GM10266 (cell line): ENCODE results near the gene SLC25A13.

Experiments
- DNase-seq: peaks from one replicate; pipeline ENCODE4 v3.0.0; 2012; ENCODE audit errors: extremely low spot score
- CTCF ChIP-seq: IDR thresholded peaks from 2 replicates; pipeline ENCODE4 v1.5.1; 2012; ENCODE audit warnings: mild to moderate bottlenecking, low read depth; ENCODE audit not compliant: control insufficient read depth, insufficient read depth; ENCODE audit errors: missing control alignments

The SLC25A13 gene

GRCh38 chr7:96182424-96183158 is 139.3 kb downstream of the SLC25A13 start:
- no peak for DNase-seq
- TF ChIP-seq CTCF = no peak

- DNase-seq = no peak
- no peak for TF ChIP-seq CTCF
Measured at GRCh38 chr7:96181174-96181573, 140.7 kb downstream of the SLC25A13 start.

- TF ChIP-seq CTCF = no peak
- no peak for DNase-seq
Measured at GRCh38 chr7:96179837-96180236, 142.1 kb downstream of the SLC25A13 start.

GRCh38 chr7:96179341-96179740 is 142.6 kb downstream of the SLC25A13 start:
- DNase-seq = no peak
- TF ChIP-seq CTCF = no peak

- DNase-seq = no peak
- TF ChIP-seq CTCF = no peak
Measured at GRCh38 chr7:96178581-96178980, 143.3 kb downstream of the SLC25A13 start.

- no peak for DNase-seq
- no peak for TF ChIP-seq CTCF
Measured at GRCh38 chr7:96177353-96177752, 144.5 kb downstream of the SLC25A13 start.

- no peak for DNase-seq
- TF ChIP-seq CTCF = no peak
Measured at GRCh38 chr7:96174812-96175211, 147.1 kb downstream of the SLC25A13 start.
